Left colon (tissue), 2 donors: ENCODE measurements around the gene OTOF. TPM values are rescaled to one million over a fixed set of nuclear protein-coding genes. Genes with fewer than 3 reads are reported as not detected.

Experiments
- ATAC-seq: fragments of 200-7000 bp; cut with Tn5 transposase; one replicate; pipeline ENCODE4 v1.9.1; 2020; ENCODE audit warnings: mild to moderate bottlenecking, moderate library complexity
- DNase-seq, 2 donors: peaks; one replicate each; pipeline ENCODE4 v3.0.0-alpha.2; 2020
- intact Hi-C, 2 donors: fragments of 100-400 bp; cut with DNase I in 1 of 2; cut with micrococcal nuclease in 1 of 2; formaldehyde crosslinking; loops; one replicate each; pipeline versions ENCODE4 v1.11.2 to v1.14.0; 2022; cut with DNase I, micrococcal nuclease
- total RNA-seq, 2 donors: library from RNA; stranded (reverse); fragmentation: NEBNext Ultra II Directional; extraction: Animal tissue kit (Norgen Biotek cat#: 25700); gene quantifications; one replicate each; pipeline ENCODE4 v1.2.1, GENCODE V29; 2021
- donor health status: DM: no; HTN: no; CAD: no.
- donor health status: DM: yes; HTN: yes; CAD: no.

The OTOF gene
- total RNA-seq, 2 donors from 2014 or later: not detected

DNA sequence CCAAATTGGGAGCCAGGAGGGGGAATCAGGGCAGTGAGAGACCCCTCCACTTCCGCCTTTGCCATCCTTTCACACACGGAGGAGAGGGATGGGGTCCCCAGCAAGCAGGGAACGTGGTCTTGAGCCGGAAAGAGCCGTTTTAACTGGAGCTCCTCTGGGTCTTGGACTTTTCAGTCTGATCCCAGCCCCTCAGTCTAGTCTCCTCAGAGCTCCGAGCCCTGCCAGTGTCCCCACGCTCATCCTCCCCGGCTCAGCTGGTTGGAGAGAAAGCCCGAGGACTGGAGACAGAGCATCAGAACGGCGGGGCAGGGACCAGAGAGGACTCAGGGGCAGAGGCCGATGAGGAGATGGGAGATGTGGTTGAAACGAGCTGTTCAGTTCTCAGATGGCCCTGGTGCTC, 26.1 kb upstream of the OTOF start:
- intact Hi-C loops: no loop called here
- no peak for ATAC-seq
- no peak for DNase-seq

DNA sequence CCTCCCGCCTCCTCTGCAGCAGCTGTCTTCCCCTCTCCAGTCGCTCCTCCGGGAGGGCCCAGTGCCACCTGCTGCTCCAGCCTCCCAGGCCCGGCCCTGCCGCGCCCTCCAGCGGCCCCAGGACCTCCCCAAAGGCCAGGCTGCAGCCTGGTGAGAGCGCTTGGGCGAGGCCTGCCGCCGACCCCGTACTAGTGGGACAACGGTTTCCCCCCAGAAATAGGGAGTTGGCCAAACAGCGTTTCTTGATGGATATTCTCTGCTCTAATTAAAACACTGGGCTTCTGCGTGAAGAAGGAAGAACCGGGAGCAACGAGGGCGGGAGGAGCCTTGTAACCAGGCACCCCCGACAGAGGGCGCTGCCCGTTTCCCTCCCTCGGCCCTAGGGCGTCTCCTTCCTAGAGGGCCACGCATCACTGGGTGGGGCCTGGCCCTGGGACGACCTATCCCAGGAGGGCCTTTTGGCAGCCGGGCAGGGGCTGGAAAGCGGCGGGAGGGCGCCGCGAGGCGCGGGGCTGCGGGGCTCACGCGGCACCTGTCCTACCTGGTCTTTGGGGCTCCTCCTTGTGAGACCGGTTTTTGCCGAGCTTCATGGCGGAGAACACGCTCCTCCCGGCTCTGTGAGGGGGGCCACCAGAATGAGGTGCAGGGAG, 25.4 kb upstream of the OTOF start:
- intact Hi-C loops: no loop called here
- ATAC-seq (peak; percentile 95), DNase-seq (peak; percentile 75 to 87)

DNA sequence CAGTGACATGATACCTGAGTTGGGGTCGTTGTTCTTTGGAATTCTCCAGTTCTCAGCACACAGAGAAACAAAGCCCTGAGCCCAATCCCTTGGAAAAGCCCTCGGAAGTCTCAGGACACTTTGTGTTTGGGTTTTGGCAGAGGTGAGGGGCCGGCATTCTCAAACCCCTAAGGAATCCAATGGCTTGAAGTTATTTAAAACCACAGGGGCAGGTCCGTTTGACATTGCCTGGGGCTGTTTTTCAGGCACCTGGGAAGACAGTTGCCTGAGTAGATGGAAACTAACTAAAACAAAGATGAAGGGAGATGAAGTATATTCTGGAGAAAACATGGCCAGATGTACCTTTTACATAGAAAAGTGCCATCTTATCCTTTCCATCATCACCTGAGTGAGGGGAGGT, 22.5 kb upstream of the OTOF start:
- intact Hi-C loops: no loop called here
- ATAC-seq: no peak

DNA sequence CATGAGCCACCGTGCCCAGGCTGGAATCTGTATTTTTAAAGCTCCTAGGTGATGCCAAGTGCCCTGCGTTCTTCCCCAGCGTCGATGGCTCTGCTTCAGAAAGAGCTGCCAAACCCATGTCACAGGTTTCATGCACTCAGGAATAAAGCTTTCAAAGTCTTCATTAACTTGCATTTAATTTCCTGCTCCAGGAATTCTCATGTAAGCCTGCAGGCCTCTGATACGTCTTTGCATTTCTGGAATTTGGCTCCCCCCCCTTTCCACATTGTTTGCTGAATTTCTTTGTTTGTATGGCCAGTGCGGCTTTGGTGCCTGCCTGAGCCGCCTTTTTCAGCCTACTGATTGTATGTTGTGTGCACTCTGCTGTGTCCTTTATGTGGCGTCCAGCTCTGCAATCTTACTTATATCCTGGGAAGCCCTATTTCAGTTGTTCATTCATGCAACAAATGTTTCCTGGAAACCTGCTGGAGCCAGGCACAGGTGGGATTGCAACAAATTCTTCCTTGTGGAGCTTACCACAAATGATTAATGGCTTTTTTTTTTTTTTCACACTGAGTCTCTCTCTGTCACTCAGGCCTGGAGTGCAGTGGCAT, 17.9 kb upstream of the OTOF start:
- DNase-seq (no peak), ATAC-seq (no peak)
- intact Hi-C loops: no loop called here

More for the DNA sequence above, 22.5 kb upstream of the OTOF start:
- DNase-seq: no peak

DNA sequence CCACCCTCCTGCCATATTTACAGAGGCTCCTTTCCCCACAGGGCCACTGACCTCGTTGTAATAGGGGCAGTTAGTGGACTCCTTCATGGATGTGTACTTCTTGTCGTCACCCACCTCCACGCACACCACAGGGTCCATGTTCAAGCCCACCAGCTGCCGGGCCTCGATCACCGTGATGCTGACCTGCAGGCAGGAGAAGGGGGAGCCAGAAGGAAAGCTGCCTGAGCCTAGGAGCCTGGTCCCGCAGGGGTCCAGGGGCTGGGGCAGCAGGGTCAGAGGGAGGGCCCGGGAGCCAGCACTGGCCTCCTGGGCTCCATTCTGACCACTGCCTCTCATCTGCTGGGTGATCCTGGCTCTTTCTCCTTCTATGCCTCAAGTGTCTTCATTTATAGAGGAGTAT, 17.0 kb upstream of the OTOF start:
- DNase-seq (no peak), ATAC-seq (no peak)
- intact Hi-C loops: no loop called here

DNA sequence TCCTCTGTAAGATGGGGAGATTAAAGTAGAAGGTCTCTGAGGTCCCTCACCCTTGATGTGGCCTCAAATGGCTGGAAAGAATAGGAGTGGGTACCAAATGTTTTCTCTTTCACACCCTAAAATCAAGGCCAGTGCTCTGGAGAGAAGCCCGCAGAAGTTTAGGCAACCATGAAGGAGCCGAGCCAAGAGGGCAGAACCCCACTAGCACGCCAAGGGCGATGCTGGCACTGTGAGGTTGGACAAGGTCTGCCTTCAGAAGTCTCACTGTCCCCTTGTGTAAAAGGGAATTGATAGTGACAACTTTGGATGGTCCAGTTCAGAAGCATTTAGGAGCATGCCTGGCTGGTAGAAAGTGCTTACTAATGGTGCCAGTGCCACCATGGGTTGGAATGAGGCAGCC, 16.3 kb upstream of the OTOF start:
- ATAC-seq (no peak), DNase-seq (no peak)
- intact Hi-C loops: no loop called here

DNA sequence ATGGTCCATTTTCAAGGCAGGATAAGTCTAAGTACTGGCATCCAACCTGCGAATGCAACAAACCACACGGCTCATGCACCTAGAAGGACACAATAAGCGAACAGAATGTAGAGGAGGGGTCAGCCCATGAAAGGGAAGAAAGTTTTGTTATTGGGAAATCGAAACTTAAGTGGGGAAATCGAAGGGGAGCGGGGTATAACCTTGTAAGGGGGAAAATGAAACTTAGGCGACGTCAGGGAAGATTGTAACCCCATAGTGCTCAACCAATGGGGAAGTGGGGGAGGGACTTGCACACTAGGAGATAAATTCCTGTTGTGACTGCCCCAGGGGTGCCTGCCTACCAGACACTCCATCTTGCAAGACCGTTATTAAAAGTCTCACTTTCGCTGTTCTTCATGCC, 15.6 kb upstream of the OTOF start:
- ATAC-seq (no peak), DNase-seq (no peak)
- intact Hi-C loops: no loop called here

DNA sequence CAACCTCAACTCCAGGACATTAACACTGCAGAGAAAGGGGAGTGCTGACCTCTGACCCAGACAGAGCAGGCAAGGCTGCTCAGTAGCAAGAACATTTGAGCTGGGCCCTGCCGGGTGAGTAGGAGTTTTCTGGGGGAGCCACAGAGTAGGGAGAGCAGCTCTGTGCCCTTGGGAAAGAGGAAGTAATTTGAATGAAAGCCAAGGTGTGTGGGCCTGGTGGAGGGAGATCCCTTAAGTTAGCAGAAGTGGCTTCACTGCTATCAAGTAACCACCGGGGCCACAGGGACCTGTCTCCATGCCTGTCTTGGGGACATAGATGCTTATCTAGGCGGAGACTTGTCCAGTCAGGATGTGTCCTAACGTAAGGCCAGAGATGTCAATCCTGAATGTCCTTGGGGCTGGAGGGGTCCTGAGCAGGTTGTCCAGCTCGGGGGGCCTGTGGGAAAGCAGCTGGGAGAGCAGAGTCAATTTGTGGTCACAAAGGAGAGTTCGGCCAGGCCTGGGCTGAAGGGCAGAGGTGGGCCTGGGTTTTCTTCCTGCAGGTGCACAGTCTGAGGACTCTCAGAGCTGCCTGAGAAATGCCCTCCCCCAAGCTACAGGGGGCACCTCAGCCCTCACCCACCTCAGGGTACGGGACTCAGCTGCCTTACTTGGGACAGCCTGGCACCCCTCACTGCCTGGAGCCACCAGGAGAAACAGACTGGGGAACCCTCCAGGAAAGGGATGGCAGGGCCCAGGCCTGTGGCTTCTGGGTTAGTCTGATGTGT, 15.0 kb upstream of the OTOF start:
- DNase-seq (no peak), ATAC-seq (no peak)
- intact Hi-C loops: no loop called here

DNA sequence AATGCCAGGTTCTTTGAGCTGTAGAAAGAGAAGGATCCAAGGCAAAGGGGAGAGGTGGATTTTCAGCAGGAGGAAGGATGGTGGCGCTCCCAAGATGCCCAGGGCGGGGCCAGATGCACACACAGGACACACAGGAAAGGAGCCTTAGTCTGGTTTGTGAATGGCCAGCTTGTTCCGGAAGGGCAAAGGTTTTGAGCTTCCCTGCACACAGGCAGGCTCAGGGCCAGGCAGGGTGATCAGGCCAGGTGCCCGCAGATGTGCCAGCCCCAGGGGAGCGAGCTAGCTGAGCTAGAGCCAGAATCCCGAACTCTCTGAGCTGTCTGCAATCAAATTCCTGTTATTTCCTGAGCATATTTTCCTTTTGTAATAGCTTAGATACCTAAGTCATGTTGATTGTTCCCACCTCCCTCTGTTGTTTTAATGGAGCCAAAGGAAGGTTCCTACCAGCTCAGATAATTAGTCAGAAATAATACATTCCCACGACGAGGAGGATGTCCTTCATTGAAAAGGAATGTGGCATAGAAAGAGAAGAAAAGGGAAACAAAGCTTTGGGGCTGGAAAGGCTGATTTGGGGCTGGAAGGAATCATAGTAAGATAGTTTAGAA, 13.7 kb upstream of the OTOF start:
- ATAC-seq (peak; percentile 79), DNase-seq (no peak)
- intact Hi-C loops: no loop called here

DNA sequence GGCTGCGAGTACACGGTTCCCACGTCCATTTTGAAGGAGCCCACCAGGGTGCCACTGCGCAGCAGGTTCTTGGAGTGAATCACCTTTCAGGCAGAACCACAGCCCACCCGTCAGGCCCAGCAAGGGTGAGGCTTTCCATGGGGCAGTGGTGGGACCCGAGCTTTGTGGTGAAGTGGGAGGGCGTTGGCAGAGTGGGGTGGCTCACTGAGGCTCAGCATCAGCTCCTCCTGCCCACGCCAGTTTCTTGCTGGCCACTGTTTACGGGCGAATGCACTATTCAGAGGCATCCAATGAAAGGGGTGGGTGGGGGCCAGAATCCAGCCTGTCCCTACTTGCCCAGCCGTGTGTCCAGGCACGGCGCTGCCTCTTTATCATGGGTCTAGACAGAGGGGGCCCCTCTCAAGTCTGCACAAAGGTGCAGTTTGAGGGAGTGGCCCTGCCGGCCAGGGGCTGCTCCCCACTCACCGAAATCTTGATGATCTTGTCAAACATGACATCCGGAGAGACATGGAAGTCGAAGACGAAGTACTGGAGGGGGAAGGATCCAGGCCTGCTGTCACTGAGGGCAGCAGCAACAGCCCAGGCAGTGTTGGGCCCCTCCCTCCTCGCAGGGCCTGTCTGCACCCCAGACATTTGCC, 11.4 kb upstream of the OTOF start:
- ATAC-seq (no peak), DNase-seq (no peak)
- intact Hi-C loops: no loop called here

DNA sequence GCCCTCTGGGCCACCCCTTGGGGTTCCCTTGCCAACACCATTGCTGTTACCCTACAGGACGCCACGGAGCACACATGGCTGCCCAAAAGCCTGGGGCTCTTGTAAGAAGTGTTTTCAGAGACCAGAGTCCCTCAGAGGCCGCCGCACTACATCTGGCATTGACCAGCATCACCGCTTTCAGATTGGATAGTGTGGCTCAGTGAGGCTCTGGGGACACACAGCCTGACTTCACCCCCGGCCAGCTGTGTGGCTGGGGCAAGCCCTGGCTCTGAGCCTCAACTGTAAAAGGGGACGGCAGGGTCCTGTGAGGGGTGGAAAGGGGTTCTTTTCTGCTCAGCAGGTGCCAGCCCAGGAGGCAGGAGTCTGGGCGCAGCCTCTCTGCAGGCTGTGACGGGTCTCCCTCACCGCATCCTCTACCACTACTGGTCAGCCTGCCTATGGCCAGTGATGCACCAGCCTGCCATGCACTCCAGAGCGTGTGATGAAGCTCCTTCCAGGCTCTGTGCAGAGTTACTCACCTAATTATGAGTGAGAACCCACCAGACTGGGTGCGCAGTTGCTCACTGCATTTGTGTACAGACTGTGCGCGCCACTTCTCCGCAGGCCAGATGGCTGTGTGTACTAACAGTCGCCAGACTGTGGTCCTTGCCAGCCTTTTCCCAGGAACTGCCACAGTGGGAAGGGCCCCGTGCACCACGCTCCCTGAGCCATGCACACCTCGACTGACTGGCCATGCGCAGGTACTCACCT, 10.7 kb upstream of the OTOF start:
- DNase-seq (no peak), ATAC-seq (no peak)
- intact Hi-C loops: no loop called here

DNA sequence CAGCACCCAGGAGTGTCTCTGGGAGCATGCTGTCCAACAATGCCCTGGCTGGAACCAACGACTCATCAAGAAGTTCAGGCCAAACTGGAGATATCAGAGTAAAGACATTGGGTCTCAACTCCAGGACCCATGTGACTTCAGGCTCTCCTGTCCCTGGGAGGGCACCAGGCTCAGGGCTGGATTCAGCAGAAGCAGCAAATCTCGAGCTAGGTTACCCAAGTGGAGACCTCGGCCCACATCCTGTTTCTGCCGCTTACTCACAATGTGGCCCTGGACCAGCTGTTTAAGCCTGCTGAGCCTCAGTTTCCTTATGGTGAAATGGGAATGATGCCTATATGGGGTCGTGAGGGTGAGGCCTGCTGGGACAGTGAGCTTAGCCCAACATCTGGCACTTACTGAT, 9.3 kb upstream of the OTOF start:
- DNase-seq: no peak
- ATAC-seq: no peak
- intact Hi-C loops: no loop called here

DNA sequence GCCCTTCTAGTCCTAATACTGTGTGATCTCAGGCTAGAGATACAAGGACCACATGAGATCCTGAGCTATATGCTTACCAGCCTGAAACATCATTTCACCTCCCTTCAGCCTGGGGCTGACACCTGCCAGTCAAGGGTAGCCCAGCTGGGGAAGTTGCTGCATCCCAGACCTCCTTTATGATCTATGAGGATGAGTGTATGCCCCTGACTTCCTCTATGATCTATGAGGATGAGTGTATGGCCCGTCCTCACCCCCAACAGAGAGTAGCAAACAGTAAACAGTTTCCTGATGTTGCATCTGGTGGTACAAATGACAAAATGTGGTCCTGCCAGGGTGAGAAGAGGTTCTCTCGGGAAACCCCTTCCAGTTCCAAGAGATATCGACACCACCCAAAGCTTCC, 8.9 kb upstream of the OTOF start:
- intact Hi-C loops: no loop called here
- DNase-seq (no peak), ATAC-seq (no peak)

DNA sequence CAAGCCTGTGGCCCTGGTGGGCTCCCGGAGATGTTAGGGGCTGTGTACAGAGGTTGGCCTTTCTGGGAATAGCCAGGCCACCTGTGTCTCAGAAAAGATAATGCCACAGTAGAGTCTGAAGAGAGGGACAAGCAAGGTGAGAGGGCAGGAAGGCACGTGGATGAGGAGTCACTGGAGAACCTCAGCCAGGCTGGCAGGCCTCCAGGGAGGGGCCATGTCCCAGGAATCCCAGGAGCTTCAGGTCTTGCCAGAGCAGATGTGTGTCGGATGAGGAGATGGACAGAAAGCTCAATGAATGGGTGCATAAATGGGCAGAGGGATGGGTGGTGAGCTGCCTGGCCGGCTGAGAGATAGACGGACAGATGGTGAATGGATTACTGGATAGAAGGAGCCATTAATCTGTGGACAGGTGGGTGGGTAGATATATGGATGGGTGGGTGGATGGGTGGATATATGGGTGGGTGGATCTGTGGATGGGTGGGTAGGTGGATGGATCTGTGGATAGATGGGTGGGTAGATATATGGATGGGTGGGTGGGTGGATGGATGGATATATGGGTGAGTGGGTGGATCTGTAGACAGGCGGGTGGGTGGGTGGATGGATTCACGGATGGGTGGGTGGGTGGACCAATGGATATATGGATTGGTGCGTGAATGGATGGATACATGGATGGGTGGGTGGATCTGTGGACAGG, 7.9 kb upstream of the OTOF start:
- ATAC-seq: no peak
- intact Hi-C loops: no loop called here
- no peak for DNase-seq

DNA sequence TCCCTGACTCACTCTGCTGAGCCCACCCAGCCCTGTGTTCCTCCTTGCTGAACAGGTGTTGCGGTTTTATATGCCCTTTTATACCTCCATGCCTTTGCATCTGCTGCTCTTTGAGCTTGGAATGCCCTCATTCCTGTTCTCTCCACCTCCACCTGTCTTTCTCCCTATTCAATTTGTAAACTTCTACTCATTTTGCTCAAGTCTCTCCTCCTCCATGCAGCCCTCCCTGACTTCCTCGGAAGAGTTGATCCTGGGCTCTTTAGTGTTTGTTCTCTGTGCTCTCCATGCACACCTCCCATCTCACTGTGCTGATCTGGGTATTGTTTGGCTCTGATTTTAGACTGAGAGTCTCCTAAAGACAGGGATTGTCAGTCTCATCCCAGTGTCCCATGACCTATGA, 7.2 kb upstream of the OTOF start:
- ATAC-seq (no peak), DNase-seq (no peak)
- intact Hi-C loops: no loop called here

DNA sequence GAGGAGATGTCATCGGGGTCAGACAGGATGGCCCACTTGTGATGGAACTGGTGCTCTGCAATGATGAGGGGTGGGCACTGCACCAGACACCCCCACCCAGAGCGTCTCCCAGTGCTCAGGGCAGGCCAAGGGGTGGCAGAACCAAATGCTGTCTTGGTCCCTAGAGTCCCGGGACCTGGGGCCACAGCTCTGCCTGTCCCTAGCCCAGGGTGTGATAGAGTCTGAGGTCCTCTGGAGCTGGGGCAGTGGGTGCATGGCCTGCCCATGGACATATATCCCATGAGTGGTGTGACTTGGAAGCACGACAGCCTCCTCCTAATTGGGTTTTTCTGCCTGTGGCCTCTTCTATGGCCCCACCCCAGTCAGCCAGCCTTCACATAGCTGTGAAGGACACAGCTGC, 6.7 kb upstream of the OTOF start:
- intact Hi-C loops: no loop called here

DNA sequence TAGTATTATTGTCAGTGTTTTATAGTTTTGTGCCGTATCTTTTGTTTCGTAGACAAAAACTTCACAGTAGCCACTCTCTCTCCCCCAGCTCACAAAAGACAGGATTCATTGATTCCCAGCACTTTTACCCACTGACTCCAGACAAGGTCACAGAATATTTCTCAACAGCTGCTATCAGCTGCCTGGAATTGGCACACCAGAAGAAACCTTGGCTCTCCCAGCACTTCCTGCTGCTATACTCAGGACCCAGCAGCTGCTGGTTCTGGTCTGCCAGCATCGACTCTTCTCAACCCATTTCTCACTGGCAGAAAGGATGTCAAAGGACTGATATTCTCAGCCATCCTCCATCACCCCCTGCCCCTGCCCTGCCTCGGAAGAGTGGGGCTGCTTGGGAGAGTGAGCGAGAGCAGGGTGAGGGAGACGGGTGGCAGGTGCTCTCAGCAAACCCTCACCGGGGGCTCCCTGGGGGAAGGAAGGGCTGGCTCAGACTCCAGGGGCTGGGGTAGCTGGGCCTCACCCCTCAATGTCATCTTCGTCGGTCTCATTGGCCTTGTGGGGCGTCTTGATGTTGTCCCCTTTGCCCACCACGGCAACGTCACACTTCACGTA, 6.1 kb upstream of the OTOF start:
- DNase-seq (no peak), ATAC-seq (no peak)
- intact Hi-C loops: no loop called here

More for the DNA sequence above, 6.7 kb upstream of the OTOF start:
- ATAC-seq: no peak
- DNase-seq: no peak

DNA sequence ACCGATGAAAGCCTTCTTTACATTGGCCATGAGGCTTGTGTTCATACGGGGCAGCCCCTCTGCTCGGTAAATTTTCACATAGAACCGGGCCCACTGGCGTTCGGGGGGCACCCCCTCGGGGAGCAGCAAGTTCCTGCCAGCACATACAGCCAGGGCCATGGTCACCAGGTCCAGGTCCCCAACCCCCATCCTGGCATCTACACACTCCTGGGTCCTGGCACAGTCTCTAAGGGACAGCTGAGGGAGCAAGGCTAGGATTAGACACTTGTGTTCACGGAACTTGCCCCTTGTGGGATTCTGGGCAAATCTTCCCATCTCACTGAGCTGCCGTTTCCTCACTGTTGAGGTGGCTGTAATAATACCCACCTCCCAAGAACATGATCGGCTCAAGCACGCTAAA, 5.6 kb upstream of the OTOF start:
- intact Hi-C loops: no loop called here
- DNase-seq (no peak), ATAC-seq (no peak)
